Liver (tissue), 9 donors: ENCODE measurements around the gene ILKAP. TPM values are rescaled to one million over a fixed set of nuclear protein-coding genes. Genes with fewer than 3 reads are reported as not detected.
A peak's percentile ranks its signal among the peaks of the same experiment; 100 is the strongest.

Experiments
- DNase-seq: peaks from one replicate; pipeline ENCODE4 v3.0.0-alpha.2; 2017; ENCODE audit warnings: low spot score
- H3K27ac ChIP-seq, 2 donors: one replicate each; pipeline ENCODE4 v1.7.0; 2013; ENCODE audit warnings: inconsistent platforms in 2 of 2, low read length in 2 of 2, control low read depth in 1 of 2, low read depth in 1 of 2, mild to moderate bottlenecking in 1 of 2
- H3K27me3 ChIP-seq, 4 donors: one replicate each; pipeline versions ENCODE4 v1.6.1 to v1.7.0; 2013; ENCODE audit warnings: low read length in 3 of 4, inconsistent platforms in 1 of 4, mild to moderate bottlenecking in 1 of 4, moderate library complexity in 1 of 4; ENCODE audit not compliant: control insufficient read depth in 4 of 4, insufficient read depth in 4 of 4
- H3K36me3 ChIP-seq, 4 donors: one replicate each; pipeline versions ENCODE4 v1.6.1 to v1.7.0; 2013; ENCODE audit warnings: low read length in 3 of 4, mild to moderate bottlenecking in 3 of 4, low read depth in 1 of 4, moderate library complexity in 1 of 4; ENCODE audit not compliant: control insufficient read depth in 4 of 4, insufficient read depth in 3 of 4
- H3K4me1 ChIP-seq, 4 donors: one replicate each; pipeline versions ENCODE4 v1.6.1 to v1.7.0; 2013; ENCODE audit warnings: low read length in 3 of 4, mild to moderate bottlenecking in 3 of 4, moderate library complexity in 1 of 4; ENCODE audit not compliant: control insufficient read depth in 4 of 4, insufficient read depth in 4 of 4
- H3K4me3 ChIP-seq, 3 donors: one replicate each; pipeline versions ENCODE4 v1.6.1 to v1.7.0; 2013; ENCODE audit warnings: low read length in 3 of 3, control low read depth in 1 of 3, low read depth in 1 of 3, mild to moderate bottlenecking in 1 of 3
- H3K9ac ChIP-seq, 2 donors: one replicate each; pipeline ENCODE4 v1.7.0; 2013; ENCODE audit warnings: low read length in 2 of 2, mild to moderate bottlenecking in 2 of 2, moderate library complexity in 2 of 2, control low read depth in 1 of 2, low read depth in 1 of 2
- H3K9me3 ChIP-seq, 4 donors: one replicate each; pipeline versions ENCODE4 v1.6.1 to v1.7.0; 2013; ENCODE audit warnings: low read length in 3 of 4; ENCODE audit not compliant: control insufficient read depth in 4 of 4
- ATF3 ChIP-seq: IDR thresholded peaks from 2 replicates; pipeline ENCODE4 v1.6.1; 2016; ENCODE audit warnings: antibody characterized with exemption
- CTCF ChIP-seq: fragments of 150-350 bp; IDR thresholded peaks from 2 replicates; pipeline ENCODE4 v1.5.1; 2017; ENCODE audit warnings: improper control_type of control experiment, low read depth, low read length; ENCODE audit not compliant: missing input control
- EGR1 ChIP-seq, 2 donors: IDR thresholded peaks; 2 replicates each; pipeline ENCODE4 v1.6.1; 2016 to 2018; ENCODE audit warnings: antibody characterized with exemption in 2 of 2, low read depth in 2 of 2
- FOXA1 ChIP-seq: IDR thresholded peaks from 2 replicates; pipeline ENCODE4 v1.6.1; 2016; ENCODE audit warnings: antibody characterized with exemption
- FOXA2 ChIP-seq: IDR thresholded peaks from 2 replicates; pipeline ENCODE4 v1.6.1; 2016; ENCODE audit warnings: antibody characterized with exemption
- GABPA ChIP-seq, 2 donors: IDR thresholded peaks in 1 of 2; conservative IDR thresholded peaks in 1 of 2; 2 replicates each; pipeline ENCODE4 v1.6.1; 2016; ENCODE audit warnings: antibody characterized with exemption in 2 of 2, mild to moderate bottlenecking in 1 of 2, moderate library complexity in 1 of 2
- HNF4A ChIP-seq, 2 donors: conservative IDR thresholded peaks; 2 replicates each; pipeline ENCODE4 v1.6.1; 2016; ENCODE audit warnings: antibody characterized with exemption in 2 of 2, mild to moderate bottlenecking in 2 of 2
- HNF4G ChIP-seq: IDR thresholded peaks from 2 replicates; pipeline ENCODE4 v1.6.1; 2016; ENCODE audit warnings: antibody characterized with exemption
- JUND ChIP-seq, 2 donors: IDR thresholded peaks; 2 replicates each; pipeline ENCODE4 v1.6.1; 2016; ENCODE audit warnings: antibody characterized with exemption in 2 of 2
- MAX ChIP-seq: IDR thresholded peaks from 2 replicates; pipeline ENCODE4 v1.6.1; 2016; ENCODE audit warnings: antibody characterized with exemption
- NR2F2 ChIP-seq: IDR thresholded peaks from 2 replicates; pipeline ENCODE4 v1.6.1; 2016; ENCODE audit warnings: antibody characterized with exemption
- RAD21 ChIP-seq, 2 donors: IDR thresholded peaks; 2 replicates each; pipeline ENCODE4 v1.6.1; 2016; ENCODE audit warnings: antibody characterized with exemption in 2 of 2, mild to moderate bottlenecking in 2 of 2
- REST ChIP-seq: IDR thresholded peaks from 2 replicates; pipeline ENCODE4 v1.6.1; 2016; ENCODE audit warnings: antibody characterized with exemption, mild to moderate bottlenecking
- RXRA ChIP-seq, 2 donors: IDR thresholded peaks; 2 replicates each; pipeline ENCODE4 v1.6.1; 2017 to 2018; ENCODE audit warnings: antibody characterized with exemption in 2 of 2, mild to moderate bottlenecking in 1 of 2
- SP1 ChIP-seq: IDR thresholded peaks from 2 replicates; pipeline ENCODE4 v1.6.1; 2018; ENCODE audit warnings: antibody characterized with exemption, mild to moderate bottlenecking
- TAF1 ChIP-seq: conservative IDR thresholded peaks from 2 replicates; pipeline ENCODE4 v1.6.1; 2016; ENCODE audit warnings: antibody characterized with exemption, mild to moderate bottlenecking
- YY1 ChIP-seq: IDR thresholded peaks from 2 replicates; pipeline ENCODE4 v1.6.1; 2016; ENCODE audit warnings: antibody characterized with exemption, mild to moderate bottlenecking
- ZBTB33 ChIP-seq: IDR thresholded peaks from 2 replicates; pipeline ENCODE4 v1.6.1; 2016; ENCODE audit warnings: antibody characterized with exemption
- WGBS: extraction: QIAGEN DNeasy Blood & Tissue Kit; methylation state at CpG from one replicate; pipeline ENCODE4 v1.1.7; 2013; 5-methylcytosine and 5-hydroxymethylcytosine counted together
- polyA plus RNA-seq, 2 donors: library from polyadenylated mRNA; stranded (reverse) in 1 of 2; unstranded in 1 of 2; fragments of 200-250 nt in 1 of 2; fragments of >200 nt in 1 of 2; fragmentation: Nextera tagmentation in 1 of 2; extraction: Ambion mirVana in 1 of 2; gene quantifications; one replicate each; pipeline versions ENCODE4 v1.2.1 to v1.2.3, GENCODE V29; 2013 to 2015
- total RNA-seq, 2 donors: library from RNA; depleted of rRNA; stranded (reverse); fragments of >200 nt; gene quantifications; one replicate each; pipeline ENCODE4 v1.2.3, GENCODE V29; 2014
- donor health status: healthy.
- donor health status: healthy.
- donor health status: healthy.
- donor health status: healthy.
- donor health status: healthy.

ILKAP gene
- total and polyA plus RNA-seq, 4 donors, result 15.0 to 21.1 (median 20.0) TPM

GRCh38 chr2:238169048-238169707 lies 34.3 kb downstream of the ILKAP start:
- Histone ChIP-seq H3K36me3 (peaks cover 0 to 32% (median 12%) of the 10 kb centered on the region in 4 donors), H3K9me3 (no peaks in the 10 kb centered on the region), H3K4me1 (peaks cover 7 to 14% (median 11%) of the 10 kb centered on the region in 4 donors), H3K9ac (no peak overlapping the region), H3K27ac (peak overlapping the region; percentile 60 to 87), H3K4me3 (no peak overlapping the region), H3K27me3 (no peaks in the 10 kb centered on the region)
- 56% methylated on average over 6 of the region's 6 CpGs for WGBS
- DNase-seq, result no peak
- TF ChIP-seq REST, result no peak
- TF ChIP-seq TAF1, result no peak
- TF ChIP-seq CTCF, result no peak
- no peak for TF ChIP-seq ZBTB33
- no peak for TF ChIP-seq EGR1 (IDR thresholded peaks at IDR 0.05; ENCODE audit: low read depth in 2 of 2)
- no peak for TF ChIP-seq SP1
- TF ChIP-seq RAD21 (IDR thresholded peaks at IDR 0.05), result no peak
- TF ChIP-seq ATF3, result peak; percentile 63
- no peak for TF ChIP-seq YY1
- peak in 1 of 2 donors; percentile 32 for TF ChIP-seq GABPA (IDR thresholded peaks at IDR 0.05 in 1 of 2, conservative IDR thresholded peaks at IDR 0.05 in 1 of 2)
- TF ChIP-seq JUND (IDR thresholded peaks at IDR 0.05), result peak in 1 of 2 donors; percentile 45
- peak in 1 of 2 donors; percentile 18 for TF ChIP-seq RXRA (IDR thresholded peaks at IDR 0.05)
- no peak for TF ChIP-seq HNF4G
- TF ChIP-seq FOXA1, result no peak
- TF ChIP-seq MAX, result no peak
- no peak for TF ChIP-seq NR2F2
- TF ChIP-seq HNF4A (conservative IDR thresholded peaks at IDR 0.05), result peak in 1 of 2 donors; percentile 22
- no peak for TF ChIP-seq FOXA2
